ENCODE data around the gene UROC1. TPM values are rescaled to one million over a fixed set of nuclear protein-coding genes. Genes with fewer than 3 reads are reported as not detected.

UROC1 gene
- total and polyA plus RNA-seq, 2 of the 4 experiments (the other 2 are of a cell fraction), result not detected

GRCh38 chr3:126516152-126516935, 1.2 kb downstream of the UROC1 start:
- Histone ChIP-seq H3K79me1 (ENCODE audit: low read depth in 1 of 2, low read length in 2 of 2) (no peaks in the 10 kb centered on the region), H2AFZ (replicated peaks; ENCODE audit: low read length, poor library complexity) (no peak overlapping the region), H3K27me3 (ENCODE audit: control insufficient read depth, insufficient read depth, low read length) (peaks cover 35% of the 10 kb centered on the region), H4K5ac (ENCODE audit: low read depth, low read length) (no peak overlapping the region), H2AK9ac (replicated peaks; ENCODE audit: low read depth, low read length, poor library complexity) (no peak overlapping the region), H4K91ac (ENCODE audit: insufficient read depth, low read depth, low read length) (no peak overlapping the region), H4K8ac (ENCODE audit: low read depth in 2 of 2, low read length in 2 of 2) (no peak overlapping the region), H3K18ac (ENCODE audit: low read depth, low read length) (no peak overlapping the region), H2BK5ac (ENCODE audit: low read depth, low read length, poor library complexity, severe bottlenecking) (no peak overlapping the region), H2BK20ac (ENCODE audit: low read depth, low read length) (no peak overlapping the region), H3K23ac (ENCODE audit: low read depth, low read length) (no peak overlapping the region), H2BK15ac (ENCODE audit: low read depth, low read length) (no peak overlapping the region), H4K20me1 (ENCODE audit: insufficient read depth, low read length) (no peaks in the 10 kb centered on the region), H3K4ac (ENCODE audit: low read depth, low read length) (no peak overlapping the region), H2AK5ac (ENCODE audit: low read depth, low read length) (no peak overlapping the region), H2BK120ac (ENCODE audit: low read depth, low read length) (no peak overlapping the region), H3K27ac (ENCODE audit: insufficient read depth, low read length) (no peak overlapping the region), H3K9ac (ENCODE audit: low read depth, low read length) (no peak overlapping the region), H3K4me2 (ENCODE audit: low read depth, low read length) (no peak overlapping the region), H3K56ac (ENCODE audit: extremely low read depth, insufficient read depth, low read length) (no peak overlapping the region), H3K9me1 (ENCODE audit: insufficient read depth, low read length) (no peaks in the 10 kb centered on the region), H3K4me3 (ENCODE audit: insufficient read depth, low read depth, low read length) (no peak overlapping the region), H3K4me1 (ENCODE audit: control insufficient read depth, insufficient read depth, low read length) (no peaks in the 10 kb centered on the region), H3K9me3 (ENCODE audit: control insufficient read depth, insufficient read depth, low read length) (no peaks in the 10 kb centered on the region), H3K14ac (replicated peaks; ENCODE audit: low read depth, low read length) (no peak overlapping the region), H3K36me3 (ENCODE audit: control insufficient read depth, insufficient read depth, low read length) (no peaks in the 10 kb centered on the region)
- no peak for ATAC-seq (ENCODE audit: low read depth)
- no CpG with 5 or more reads among the region's 6 CpGs for WGBS, 2 experiments (ENCODE audit: extremely low coverage in 2 of 2, insufficient read length in 1 of 2)
- POLR2A ChIA-PET (ENCODE audit: unreplicated experiment), result no interaction called here
- no peak for DNase-seq
- no peak for TF ChIP-seq FOS (IDR thresholded peaks at IDR 0.05; ENCODE audit: low read depth, low read length)
- TF ChIP-seq SMC3 (IDR thresholded peaks at IDR 0.05; ENCODE audit: low read depth, low read length), result no peak
- no peak for TF ChIP-seq BHLHE40 (IDR thresholded peaks at IDR 0.05; ENCODE audit: low read depth, low read length)
- TF ChIP-seq, protein P1, sequence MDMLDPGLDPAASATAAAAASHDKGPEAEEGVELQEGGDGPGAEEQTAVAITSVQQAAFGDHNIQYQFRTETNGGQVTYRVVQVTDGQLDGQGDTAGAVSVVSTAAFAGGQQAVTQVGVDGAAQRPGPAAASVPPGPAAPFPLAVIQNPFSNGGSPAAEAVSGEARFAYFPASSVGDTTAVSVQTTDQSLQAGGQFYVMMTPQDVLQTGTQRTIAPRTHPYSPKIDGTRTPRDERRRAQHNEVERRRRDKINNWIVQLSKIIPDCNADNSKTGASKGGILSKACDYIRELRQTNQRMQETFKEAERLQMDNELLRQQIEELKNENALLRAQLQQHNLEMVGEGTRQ (IDR thresholded peaks at IDR 0.05; ENCODE audit: low read depth, low read length), result no peak
- TF ChIP-seq CHD1 (IDR thresholded peaks at IDR 0.05; ENCODE audit: low read depth, low read length), result no peak
- no peak for TF ChIP-seq POLR2A (IDR thresholded peaks at IDR 0.05; ENCODE audit: low read depth, low read length)
- TF ChIP-seq NFE2L2 (IDR thresholded peaks at IDR 0.05; ENCODE audit: low read depth, low read length), result no peak
- no peak for TF ChIP-seq RFX5 (IDR thresholded peaks at IDR 0.05; ENCODE audit: low read depth, low read length)
- TF ChIP-seq, protein P2, sequence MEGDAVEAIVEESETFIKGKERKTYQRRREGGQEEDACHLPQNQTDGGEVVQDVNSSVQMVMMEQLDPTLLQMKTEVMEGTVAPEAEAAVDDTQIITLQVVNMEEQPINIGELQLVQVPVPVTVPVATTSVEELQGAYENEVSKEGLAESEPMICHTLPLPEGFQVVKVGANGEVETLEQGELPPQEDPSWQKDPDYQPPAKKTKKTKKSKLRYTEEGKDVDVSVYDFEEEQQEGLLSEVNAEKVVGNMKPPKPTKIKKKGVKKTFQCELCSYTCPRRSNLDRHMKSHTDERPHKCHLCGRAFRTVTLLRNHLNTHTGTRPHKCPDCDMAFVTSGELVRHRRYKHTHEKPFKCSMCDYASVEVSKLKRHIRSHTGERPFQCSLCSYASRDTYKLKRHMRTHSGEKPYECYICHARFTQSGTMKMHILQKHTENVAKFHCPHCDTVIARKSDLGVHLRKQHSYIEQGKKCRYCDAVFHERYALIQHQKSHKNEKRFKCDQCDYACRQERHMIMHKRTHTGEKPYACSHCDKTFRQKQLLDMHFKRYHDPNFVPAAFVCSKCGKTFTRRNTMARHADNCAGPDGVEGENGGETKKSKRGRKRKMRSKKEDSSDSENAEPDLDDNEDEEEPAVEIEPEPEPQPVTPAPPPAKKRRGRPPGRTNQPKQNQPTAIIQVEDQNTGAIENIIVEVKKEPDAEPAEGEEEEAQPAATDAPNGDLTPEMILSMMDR (conservative IDR thresholded peaks at IDR 0.05; ENCODE audit: low read depth, low read length), result no peak
- no peak for TF ChIP-seq MXI1 (IDR thresholded peaks at IDR 0.05; ENCODE audit: borderline replicate concordance, low read depth, low read length)
- no peak for TF ChIP-seq CEBPB (IDR thresholded peaks at IDR 0.05; ENCODE audit: low read depth, low read length)
- TF ChIP-seq MAFK (IDR thresholded peaks at IDR 0.05; ENCODE audit: low read depth, low read length), result no peak
- TF ChIP-seq RCOR1 (IDR thresholded peaks at IDR 0.05; ENCODE audit: insufficient replicate concordance, low read length), result no peak
- TF ChIP-seq, protein P3, sequence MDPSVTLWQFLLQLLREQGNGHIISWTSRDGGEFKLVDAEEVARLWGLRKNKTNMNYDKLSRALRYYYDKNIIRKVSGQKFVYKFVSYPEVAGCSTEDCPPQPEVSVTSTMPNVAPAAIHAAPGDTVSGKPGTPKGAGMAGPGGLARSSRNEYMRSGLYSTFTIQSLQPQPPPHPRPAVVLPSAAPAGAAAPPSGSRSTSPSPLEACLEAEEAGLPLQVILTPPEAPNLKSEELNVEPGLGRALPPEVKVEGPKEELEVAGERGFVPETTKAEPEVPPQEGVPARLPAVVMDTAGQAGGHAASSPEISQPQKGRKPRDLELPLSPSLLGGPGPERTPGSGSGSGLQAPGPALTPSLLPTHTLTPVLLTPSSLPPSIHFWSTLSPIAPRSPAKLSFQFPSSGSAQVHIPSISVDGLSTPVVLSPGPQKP (IDR thresholded peaks at IDR 0.05; ENCODE audit: borderline replicate concordance, low read depth, low read length), result no peak
- no peak for TF ChIP-seq MAZ (IDR thresholded peaks at IDR 0.05; ENCODE audit: borderline replicate concordance, low read depth, low read length)
- TF ChIP-seq RAD21 (IDR thresholded peaks at IDR 0.05; ENCODE audit: low read length), result no peak
- in situ Hi-C loops (cut with MboI; ENCODE audit: low sequenced_read_pairs) (no loop called here), dilution Hi-C loops (cut with HindIII; ENCODE audit: low sequenced_read_pairs, unreplicated experiment) (no loop called here), intact Hi-C loops (cut with micrococcal nuclease) (no loop called here)
- BruUV-seq (replicated peaks), result no TSS peak
- CTCF ChIA-PET, result no interaction called here
